GM21528 (cell line): ENCODE results near the gene APBA2.

ENCODE experiments used
- ATAC-seq: cut with Tn5 transposase; IDR thresholded peaks from one replicate; pipeline ENCODE4 v1.9.1; 2021; ENCODE audit warnings: mild to moderate bottlenecking, moderate library complexity; ENCODE audit not compliant: unreplicated experiment, low FRiP score

The APBA2 gene

GRCh38 chr15:28933710-28934445 lies 48.1 kb downstream of the APBA2 start:
- ATAC-seq = no peak

GRCh38 chr15:28934645-28935044 lies 48.9 kb downstream of the APBA2 start:
- ATAC-seq = no peak

- ATAC-seq = no peak
These were observed 49.5 kb downstream of the APBA2 start for GRCh38 chr15:28935316-28935715.

- ATAC-seq = no peak
These were observed 50.3 kb downstream of the APBA2 start for GRCh38 chr15:28936081-28936480.

GRCh38 chr15:28936481-28936881 lies 50.7 kb downstream of the APBA2 start:
- no peak for ATAC-seq

GRCh38 chr15:28937271-28937670 lies 51.5 kb downstream of the APBA2 start:
- no peak for ATAC-seq

- ATAC-seq = no peak
These were observed 56.3 kb downstream of the APBA2 start for GRCh38 chr15:28942046-28942445.

- no peak for ATAC-seq
These were observed 56.8 kb downstream of the APBA2 start for GRCh38 chr15:28942571-28942970.

GRCh38 chr15:28943146-28943545 lies 57.4 kb downstream of the APBA2 start:
- no peak for ATAC-seq

GRCh38 chr15:28943611-28944230 lies 57.9 kb downstream of the APBA2 start:
- no peak for ATAC-seq

GRCh38 chr15:28944286-28944685 lies 58.5 kb downstream of the APBA2 start:
- no peak for ATAC-seq

GRCh38 chr15:28944696-28945300 lies 59.0 kb downstream of the APBA2 start:
- no peak for ATAC-seq

GRCh38 chr15:28945626-28946230 lies 60.0 kb downstream of the APBA2 start:
- ATAC-seq = no peak

GRCh38 chr15:28946803-28947202 lies 61.0 kb downstream of the APBA2 start:
- ATAC-seq = no peak

GRCh38 chr15:28947221-28947674 lies 61.5 kb downstream of the APBA2 start:
- no peak for ATAC-seq

- ATAC-seq = no peak
These were observed 62.3 kb downstream of the APBA2 start for GRCh38 chr15:28948036-28948435.

GRCh38 chr15:28950916-28951315 lies 65.1 kb downstream of the APBA2 start:
- no peak for ATAC-seq

- ATAC-seq = no peak
These were observed 67.1 kb downstream of the APBA2 start for GRCh38 chr15:28952666-28953491.

GRCh38 chr15:28953573-28954195 lies 67.9 kb downstream of the APBA2 start:
- no peak for ATAC-seq
